ENCODE results near the gene IPP. TPM values are rescaled to one million over a fixed set of nuclear protein-coding genes. Genes with fewer than 3 reads are reported as not detected.

The IPP gene
- total RNA-seq (2014; rRNA removed; shearing (Covaris generic)) = 11.9 and 13.0 TPM in 2 replicates

- Histone ChIP-seq H3K4me3 (peak within 1 kb of the TSS; percentile 53), H3K4me1 (replicated peaks) (peaks cover 8% of the 10 kb centered on the region), H3K9me3 (replicated peaks) (no peaks in the 10 kb centered on the region), H3K36me3 (peaks cover 3% of the 10 kb centered on the region), H3K27ac (peak within 1 kb of the TSS; percentile 88), H3K27me3 (replicated peaks) (no peaks in the 10 kb centered on the region)
- DNase-seq (ENCODE audit: low read depth in 1 of 2, low spot score in 2 of 2) = peak; percentile 98 to 99
These were observed at the start of gene IPP for GRCh38 chr1:45750298-45751038. TSS of gene IPP (minus strand) at chr1:45750653. CDS start at chr1:45746411, 4,242 bp downstream.

- Histone ChIP-seq H3K36me3 (no peaks in the 10 kb centered on the region), H3K4me3 (no peak overlapping the region), H3K9me3 (replicated peaks) (no peaks in the 10 kb centered on the region), H3K4me1 (replicated peaks) (no peaks in the 10 kb centered on the region; the same call in 1 of the 2 replicates), H3K27ac (no peak overlapping the region), H3K27me3 (replicated peaks) (no peaks in the 10 kb centered on the region)
- no peak for DNase-seq (ENCODE audit: low read depth in 1 of 2, low spot score in 2 of 2)
These were observed 46.5 kb upstream of the IPP start for GRCh38 chr1:45796946-45797345.

GRCh38 chr1:45796381-45796780 is 45.9 kb upstream of the IPP start:
- no peak overlapping the region for H3K27ac ChIP-seq
- H3K36me3 ChIP-seq = no peaks in the 10 kb centered on the region
- no peak overlapping the region for H3K4me3 ChIP-seq
- no peaks in the 10 kb centered on the region for H3K9me3 ChIP-seq (replicated peaks)
- H3K4me1 ChIP-seq (replicated peaks) = no peaks in the 10 kb centered on the region
- no peak for DNase-seq (ENCODE audit: low read depth in 1 of 2, low spot score in 2 of 2)
- H3K27me3 ChIP-seq (replicated peaks) = no peaks in the 10 kb centered on the region

GRCh38 chr1:45793942-45794604 is 43.6 kb upstream of the IPP start:
- no peaks in the 10 kb centered on the region for H3K36me3 ChIP-seq
- DNase-seq (ENCODE audit: low read depth in 1 of 2, low spot score in 2 of 2) = no peak
- no peaks in the 10 kb centered on the region for H3K27me3 ChIP-seq (replicated peaks)
- H3K4me1 ChIP-seq (replicated peaks) = no peaks in the 10 kb centered on the region
- no peak overlapping the region for H3K27ac ChIP-seq
- no peaks in the 10 kb centered on the region for H3K9me3 ChIP-seq (replicated peaks)
- H3K4me3 ChIP-seq = no peak overlapping the region

- H3K27ac ChIP-seq = no peak overlapping the region
- H3K27me3 ChIP-seq (replicated peaks) = no peaks in the 10 kb centered on the region
- no peak for DNase-seq (ENCODE audit: low read depth in 1 of 2, low spot score in 2 of 2)
- H3K36me3 ChIP-seq = no peaks in the 10 kb centered on the region
- H3K4me1 ChIP-seq (replicated peaks) = no peaks in the 10 kb centered on the region
- no peaks in the 10 kb centered on the region for H3K9me3 ChIP-seq (replicated peaks)
- H3K4me3 ChIP-seq = no peak overlapping the region
These were observed 42.3 kb upstream of the IPP start for GRCh38 chr1:45792744-45793143.

GRCh38 chr1:45789601-45790000 is 39.1 kb upstream of the IPP start:
- Histone ChIP-seq H3K4me3 (no peak overlapping the region), H3K9me3 (replicated peaks) (no peaks in the 10 kb centered on the region), H3K27me3 (replicated peaks) (no peaks in the 10 kb centered on the region), H3K4me1 (replicated peaks) (no peaks in the 10 kb centered on the region), H3K27ac (no peak overlapping the region), H3K36me3 (no peaks in the 10 kb centered on the region)
- no peak for DNase-seq (ENCODE audit: low read depth in 1 of 2, low spot score in 2 of 2)

- no peak overlapping the region for H3K4me3 ChIP-seq
- no peak overlapping the region for H3K27ac ChIP-seq
- no peak for DNase-seq (ENCODE audit: low read depth in 1 of 2, low spot score in 2 of 2)
- no peaks in the 10 kb centered on the region for H3K36me3 ChIP-seq
- no peaks in the 10 kb centered on the region for H3K9me3 ChIP-seq (replicated peaks)
- H3K4me1 ChIP-seq (replicated peaks) = no peaks in the 10 kb centered on the region
- H3K27me3 ChIP-seq (replicated peaks) = no peaks in the 10 kb centered on the region
These were observed 37.5 kb upstream of the IPP start for GRCh38 chr1:45787905-45788304.

GRCh38 chr1:45785583-45785982 is 35.1 kb upstream of the IPP start:
- Histone ChIP-seq H3K36me3 (no peaks in the 10 kb centered on the region), H3K4me1 (replicated peaks) (no peaks in the 10 kb centered on the region), H3K27me3 (replicated peaks) (no peaks in the 10 kb centered on the region), H3K9me3 (replicated peaks) (no peaks in the 10 kb centered on the region), H3K27ac (no peak overlapping the region), H3K4me3 (no peak overlapping the region)
- DNase-seq (ENCODE audit: low read depth in 1 of 2, low spot score in 2 of 2) = peak in 1 of 2 experiments; percentile 14

- Histone ChIP-seq H3K4me1 (replicated peaks) (no peaks in the 10 kb centered on the region), H3K27ac (no peak overlapping the region), H3K4me3 (no peak overlapping the region), H3K36me3 (no peaks in the 10 kb centered on the region), H3K27me3 (replicated peaks) (no peaks in the 10 kb centered on the region), H3K9me3 (replicated peaks) (no peaks in the 10 kb centered on the region)
- no peak for DNase-seq (ENCODE audit: low read depth in 1 of 2, low spot score in 2 of 2)
These were observed 25.3 kb upstream of the IPP start for GRCh38 chr1:45775794-45776193.

- no peak overlapping the region for H3K27ac ChIP-seq
- H3K27me3 ChIP-seq (replicated peaks) = no peaks in the 10 kb centered on the region
- no peak overlapping the region for H3K4me3 ChIP-seq
- no peaks in the 10 kb centered on the region for H3K4me1 ChIP-seq (replicated peaks)
- DNase-seq (ENCODE audit: low read depth in 1 of 2, low spot score in 2 of 2) = no peak
- no peaks in the 10 kb centered on the region for H3K9me3 ChIP-seq (replicated peaks)
- H3K36me3 ChIP-seq = no peaks in the 10 kb centered on the region
These were observed 22.5 kb upstream of the IPP start for GRCh38 chr1:45772971-45773370.

GRCh38 chr1:45769261-45769932 is 18.9 kb upstream of the IPP start:
- peaks cover 5% of the 10 kb centered on the region for H3K4me1 ChIP-seq (replicated peaks)
- DNase-seq (ENCODE audit: low read depth in 1 of 2, low spot score in 2 of 2) = no peak
- no peaks in the 10 kb centered on the region for H3K27me3 ChIP-seq (replicated peaks)
- H3K9me3 ChIP-seq (replicated peaks) = no peaks in the 10 kb centered on the region
- no peak overlapping the region for H3K27ac ChIP-seq
- no peak overlapping the region for H3K4me3 ChIP-seq
- H3K36me3 ChIP-seq = no peaks in the 10 kb centered on the region

GRCh38 chr1:45767035-45767434 is 16.6 kb upstream of the IPP start:
- no peak for DNase-seq (ENCODE audit: low read depth in 1 of 2, low spot score in 2 of 2)
- no peak overlapping the region for H3K27ac ChIP-seq
- H3K4me3 ChIP-seq = no peak overlapping the region
- H3K36me3 ChIP-seq = no peaks in the 10 kb centered on the region
- H3K4me1 ChIP-seq (replicated peaks) = peaks cover 5% of the 10 kb centered on the region
- no peaks in the 10 kb centered on the region for H3K9me3 ChIP-seq (replicated peaks)
- no peaks in the 10 kb centered on the region for H3K27me3 ChIP-seq (replicated peaks)

- Histone ChIP-seq H3K27me3 (replicated peaks) (no peaks in the 10 kb centered on the region), H3K9me3 (replicated peaks) (no peaks in the 10 kb centered on the region), H3K4me3 (no peak overlapping the region), H3K4me1 (replicated peaks) (peaks cover 5% of the 10 kb centered on the region), H3K36me3 (no peaks in the 10 kb centered on the region), H3K27ac (no peak overlapping the region)
- no peak for DNase-seq (ENCODE audit: low read depth in 1 of 2, low spot score in 2 of 2)
These were observed 15.7 kb upstream of the IPP start for GRCh38 chr1:45765999-45766792.
